Measurements from ENCODE around the gene PRR19.

- TF ChIP-seq CTCF (IDR thresholded peaks at IDR 0.05; ENCODE audit: low read length) (no peak), EZH2 (IDR thresholded peaks at IDR 0.05; ENCODE audit: borderline replicate concordance, low read length) (no peak)
These were observed 29.9 kb upstream of the PRR19 start for GRCh38 chr19:42271861-42272534.
